C4-2B (cell line): ENCODE measurements around the gene AUH.

Experiments used
- H3K27ac ChIP-seq: fragments of 450-650 bp; 2 replicates; pipeline ENCODE4 v1.5.1; 2017
- ZFX ChIP-seq: fragments of 450-650 bp; IDR thresholded peaks from 2 replicates; pipeline ENCODE4 v1.6.1; 2017
- TF ChIP-seq, protein P1 (sequence below): fragments of 450-650 bp; conservative IDR thresholded peaks from 2 replicates; pipeline ENCODE4 v1.5.1; 2017; ENCODE audit warnings: mild to moderate bottlenecking

Gene AUH

DNA sequence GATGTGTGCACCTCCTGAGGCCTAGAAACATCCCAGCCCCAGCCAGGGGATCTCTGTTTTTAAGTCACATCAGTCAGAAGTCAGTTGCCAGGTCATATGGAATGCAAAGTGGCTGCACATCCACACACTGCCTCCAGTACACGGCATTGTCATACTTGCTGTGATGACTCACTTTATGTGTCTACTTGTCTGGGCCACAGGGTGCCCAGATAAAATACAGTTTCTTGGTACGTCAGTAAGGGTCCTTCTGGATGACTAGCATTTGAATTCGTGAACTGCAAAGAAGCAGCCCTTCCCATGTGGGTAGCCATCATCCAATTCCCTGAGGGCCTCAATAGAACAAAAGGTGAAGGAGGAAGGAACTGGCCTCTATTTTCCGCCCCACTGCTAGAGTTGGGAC, 27.7 kb downstream of the AUH start:
- TF ChIP-seq ZFX, result no peak
- TF ChIP-seq, protein P1, sequence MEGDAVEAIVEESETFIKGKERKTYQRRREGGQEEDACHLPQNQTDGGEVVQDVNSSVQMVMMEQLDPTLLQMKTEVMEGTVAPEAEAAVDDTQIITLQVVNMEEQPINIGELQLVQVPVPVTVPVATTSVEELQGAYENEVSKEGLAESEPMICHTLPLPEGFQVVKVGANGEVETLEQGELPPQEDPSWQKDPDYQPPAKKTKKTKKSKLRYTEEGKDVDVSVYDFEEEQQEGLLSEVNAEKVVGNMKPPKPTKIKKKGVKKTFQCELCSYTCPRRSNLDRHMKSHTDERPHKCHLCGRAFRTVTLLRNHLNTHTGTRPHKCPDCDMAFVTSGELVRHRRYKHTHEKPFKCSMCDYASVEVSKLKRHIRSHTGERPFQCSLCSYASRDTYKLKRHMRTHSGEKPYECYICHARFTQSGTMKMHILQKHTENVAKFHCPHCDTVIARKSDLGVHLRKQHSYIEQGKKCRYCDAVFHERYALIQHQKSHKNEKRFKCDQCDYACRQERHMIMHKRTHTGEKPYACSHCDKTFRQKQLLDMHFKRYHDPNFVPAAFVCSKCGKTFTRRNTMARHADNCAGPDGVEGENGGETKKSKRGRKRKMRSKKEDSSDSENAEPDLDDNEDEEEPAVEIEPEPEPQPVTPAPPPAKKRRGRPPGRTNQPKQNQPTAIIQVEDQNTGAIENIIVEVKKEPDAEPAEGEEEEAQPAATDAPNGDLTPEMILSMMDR, result no peak

DNA sequence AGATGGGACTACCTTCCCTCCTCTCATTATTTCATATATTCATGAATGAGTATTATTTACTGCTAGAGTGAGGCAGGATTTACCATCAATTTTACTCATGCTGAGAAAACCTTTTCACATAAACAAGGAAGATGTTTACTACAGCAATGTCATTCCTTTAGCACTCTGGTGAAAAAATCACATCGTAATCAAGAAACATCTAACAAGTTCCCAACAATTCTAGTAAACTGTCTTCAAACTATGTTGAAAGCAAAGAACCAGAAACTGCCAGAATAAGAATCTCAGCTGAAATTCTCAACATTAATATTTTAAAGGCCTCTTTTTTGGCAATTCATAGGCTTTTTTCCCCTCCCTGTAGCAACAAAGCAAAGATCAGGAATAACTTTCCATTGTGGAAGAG, 28.2 kb downstream of the AUH start:
- no peak for TF ChIP-seq ZFX
- TF ChIP-seq, protein P1, result no peak
- no peak overlapping the region for H3K27ac ChIP-seq

More for the DNA sequence above, 27.7 kb downstream of the AUH start:
- H3K27ac ChIP-seq, result no peak overlapping the region

DNA sequence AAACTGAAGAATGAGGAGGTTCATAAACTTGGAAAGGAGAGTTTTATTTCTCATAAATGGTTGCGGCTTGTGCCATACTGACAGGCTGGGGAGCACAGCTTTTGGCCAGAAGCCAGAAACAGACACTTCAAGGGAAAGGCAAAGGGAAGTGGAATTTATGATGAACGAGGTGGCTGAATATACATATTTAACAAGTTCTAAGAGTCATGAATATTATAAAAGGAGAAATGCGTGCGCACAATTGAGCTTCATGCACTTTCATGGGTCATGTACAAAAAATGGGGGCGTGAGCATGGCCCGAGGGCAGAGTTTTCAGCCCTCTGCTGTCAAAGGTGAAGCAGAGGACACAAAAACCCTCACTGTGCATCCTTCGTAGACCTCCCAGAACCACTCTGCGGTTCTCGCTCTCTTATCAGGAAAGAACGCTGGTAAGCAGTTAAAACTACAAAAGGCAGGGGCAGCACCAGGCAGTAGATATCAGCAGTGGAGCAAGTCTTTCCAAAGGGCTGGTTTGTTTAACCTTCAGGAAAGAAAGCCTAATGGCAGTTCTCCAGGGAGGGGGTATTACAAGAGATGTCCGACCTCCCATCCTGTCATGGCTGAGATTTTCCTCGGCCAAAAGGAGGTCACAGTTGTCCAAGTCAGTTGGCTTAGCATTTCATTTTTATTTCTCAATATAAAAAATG, 29.0 kb downstream of the AUH start:
- TF ChIP-seq, protein P1, result no peak
- no peak for TF ChIP-seq ZFX
- no peak overlapping the region for H3K27ac ChIP-seq

DNA sequence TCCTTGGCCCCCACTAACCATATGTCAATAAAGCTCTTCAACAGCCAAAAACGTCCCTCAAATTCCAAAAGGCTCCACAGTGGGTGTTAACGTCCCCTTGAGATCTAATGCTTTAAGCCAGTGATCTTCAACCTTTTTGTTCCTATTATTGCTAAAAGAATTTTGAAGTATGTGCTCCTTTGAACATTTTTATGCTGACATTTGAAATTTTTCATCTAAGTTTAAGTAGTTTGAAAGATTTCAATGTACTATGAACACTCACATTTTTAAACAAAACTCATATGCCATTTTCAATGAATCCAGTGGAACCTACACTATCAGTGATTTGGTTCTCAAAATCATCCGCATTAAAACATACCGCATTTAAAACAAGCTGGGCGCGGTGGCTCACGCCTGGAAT, 29.9 kb downstream of the AUH start:
- no peak overlapping the region for H3K27ac ChIP-seq
- TF ChIP-seq ZFX, result no peak
- TF ChIP-seq, protein P1, result no peak

DNA sequence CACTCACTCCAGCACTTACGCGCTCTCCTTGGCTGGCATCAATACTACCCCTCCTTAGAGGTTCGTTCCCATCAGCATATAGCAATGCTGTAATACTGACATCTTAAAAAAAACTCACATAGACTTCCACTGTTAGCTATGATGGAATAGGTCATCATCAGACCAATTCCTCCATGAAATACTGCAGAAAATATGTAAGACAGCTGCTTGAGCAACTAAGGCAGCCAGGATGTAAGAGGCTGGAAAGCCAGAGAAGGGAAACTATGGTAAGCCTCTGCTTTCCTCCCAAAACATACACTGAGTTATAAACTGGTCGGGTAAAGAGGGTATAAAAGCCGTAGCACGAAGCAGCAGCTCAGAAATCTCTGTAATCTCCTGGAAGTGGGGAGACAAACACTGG, 33.5 kb downstream of the AUH start:
- TF ChIP-seq, protein P1, result no peak
- no peak for TF ChIP-seq ZFX
- no peak overlapping the region for H3K27ac ChIP-seq

DNA sequence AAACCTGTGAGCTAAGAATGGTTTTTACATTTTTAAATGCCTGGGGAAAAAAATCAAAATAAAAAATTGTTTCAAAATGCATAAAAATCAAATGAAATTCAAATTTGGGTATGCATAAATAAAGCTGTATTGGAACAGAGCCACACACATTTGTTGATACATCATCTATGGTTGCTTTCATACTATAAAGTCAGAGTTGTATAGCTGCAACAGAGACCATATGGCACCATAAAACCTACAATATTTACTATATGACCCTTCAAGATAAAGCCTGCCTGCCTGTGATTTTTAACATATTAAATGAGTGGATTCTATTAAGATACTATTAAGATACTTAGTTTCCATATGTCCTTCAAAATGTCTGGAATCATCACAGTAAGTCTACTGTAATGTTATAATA, 40.0 kb downstream of the AUH start:
- TF ChIP-seq, protein P1, result no peak
- no peak for TF ChIP-seq ZFX
- no peak overlapping the region for H3K27ac ChIP-seq

DNA sequence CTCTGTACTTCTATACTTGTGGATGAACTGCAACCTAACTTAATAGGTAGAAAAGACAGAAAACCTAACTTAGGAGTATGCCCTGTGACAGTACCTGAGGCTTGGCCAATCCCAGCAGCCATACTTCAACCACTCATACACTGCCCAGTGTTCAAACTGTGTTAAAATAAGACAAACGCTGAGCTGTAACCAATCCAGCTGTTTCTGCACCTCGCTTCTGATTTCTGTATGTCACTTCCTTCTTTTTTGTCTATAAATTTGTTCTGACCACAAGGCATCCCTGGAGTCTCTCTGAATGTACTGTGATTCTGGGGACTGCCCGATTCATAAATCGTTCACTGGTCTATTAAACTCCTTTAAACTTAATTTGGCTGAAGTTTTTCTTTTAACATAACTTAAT, 41.4 kb downstream of the AUH start:
- TF ChIP-seq, protein P1, result no peak
- no peak for TF ChIP-seq ZFX
- H3K27ac ChIP-seq, result no peak overlapping the region
